Right lobe of liver (tissue), 4 donors: ENCODE measurements around the gene NPAS1.

ENCODE experiments used
- POLR2A ChIP-seq: fragments of 450-650 bp; IDR thresholded peaks from one replicate; pipeline ENCODE4 v1.6.1; 2017; ENCODE audit warnings: antibody characterized with exemption, mild to moderate bottlenecking
- TF ChIP-seq, protein P1 (sequence below), 4 donors: fragments of 200-600 bp in 3 of 4; fragments of 450-650 bp in 1 of 4; IDR thresholded peaks; one replicate each; pipeline versions ENCODE4 v1.5.1 to v1.8.0; 2016 to 2022; ENCODE audit warnings: antibody characterized with exemption in 4 of 4, mild to moderate bottlenecking in 2 of 4
- donor health status: DM: no; HTN: no; CAD: no.
- donor health status: DM: no; HTN: no; CAD: no.
- donor health status: DM: no; HTN: yes; CAD: no.

DNA sequence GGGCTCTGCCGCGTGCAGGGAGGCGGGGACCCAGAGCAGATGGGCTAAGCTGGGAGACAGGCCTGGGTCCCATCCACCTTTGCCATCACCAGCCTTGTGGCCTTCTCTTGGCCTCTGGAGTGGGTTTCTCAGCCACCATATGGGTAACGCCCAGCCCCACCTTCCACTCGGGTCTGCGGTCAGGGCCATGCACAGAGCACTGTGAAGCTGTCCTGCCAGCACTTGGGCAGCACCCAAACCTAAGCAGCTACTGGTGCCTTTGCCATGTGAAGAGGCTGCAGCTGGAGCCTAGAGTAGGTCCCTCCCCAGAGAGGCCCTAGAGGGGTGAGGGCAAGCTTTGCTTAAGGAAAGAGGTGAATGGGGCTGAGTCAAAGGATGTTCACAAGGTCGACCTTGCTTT is 24.1 kb upstream of the NPAS1 start:
- TF ChIP-seq, protein P1, sequence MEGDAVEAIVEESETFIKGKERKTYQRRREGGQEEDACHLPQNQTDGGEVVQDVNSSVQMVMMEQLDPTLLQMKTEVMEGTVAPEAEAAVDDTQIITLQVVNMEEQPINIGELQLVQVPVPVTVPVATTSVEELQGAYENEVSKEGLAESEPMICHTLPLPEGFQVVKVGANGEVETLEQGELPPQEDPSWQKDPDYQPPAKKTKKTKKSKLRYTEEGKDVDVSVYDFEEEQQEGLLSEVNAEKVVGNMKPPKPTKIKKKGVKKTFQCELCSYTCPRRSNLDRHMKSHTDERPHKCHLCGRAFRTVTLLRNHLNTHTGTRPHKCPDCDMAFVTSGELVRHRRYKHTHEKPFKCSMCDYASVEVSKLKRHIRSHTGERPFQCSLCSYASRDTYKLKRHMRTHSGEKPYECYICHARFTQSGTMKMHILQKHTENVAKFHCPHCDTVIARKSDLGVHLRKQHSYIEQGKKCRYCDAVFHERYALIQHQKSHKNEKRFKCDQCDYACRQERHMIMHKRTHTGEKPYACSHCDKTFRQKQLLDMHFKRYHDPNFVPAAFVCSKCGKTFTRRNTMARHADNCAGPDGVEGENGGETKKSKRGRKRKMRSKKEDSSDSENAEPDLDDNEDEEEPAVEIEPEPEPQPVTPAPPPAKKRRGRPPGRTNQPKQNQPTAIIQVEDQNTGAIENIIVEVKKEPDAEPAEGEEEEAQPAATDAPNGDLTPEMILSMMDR (IDR thresholded peaks at IDR 0.05), result no peak
- TF ChIP-seq POLR2A, result no peak
